LNCaP clone FGC (cell line): ENCODE measurements around the gene MYO10.
"Not testable (repeated sequence)": the region's sequence is repeated elsewhere in the genome, so short reads cannot be mapped to it uniquely, and the experiment has no call there.

ENCODE experiments used
- DNase-seq: peaks from one replicate; pipeline ENCODE4 v3.0.0-alpha.2; 2011; ENCODE audit warnings: low read depth
- H3K4me3 ChIP-seq: 2 replicates; pipeline ENCODE4 v1.5.1; 2011; ENCODE audit warnings: mild to moderate bottlenecking, low read depth, low read length, control low read depth
- CTCF ChIP-seq: IDR thresholded peaks from 2 replicates; pipeline ENCODE4 v1.5.1; 2012; ENCODE audit warnings: mild to moderate bottlenecking; ENCODE audit not compliant: control insufficient read depth, insufficient read depth; ENCODE audit errors: extremely low read depth

Gene MYO10

GRCh38 chr5:16744164-16744880 lies 191.8 kb downstream of the MYO10 start:
- H3K4me3 ChIP-seq, result no peak overlapping the region
- DNase-seq, result no peak
- TF ChIP-seq CTCF, result no peak

DNA sequence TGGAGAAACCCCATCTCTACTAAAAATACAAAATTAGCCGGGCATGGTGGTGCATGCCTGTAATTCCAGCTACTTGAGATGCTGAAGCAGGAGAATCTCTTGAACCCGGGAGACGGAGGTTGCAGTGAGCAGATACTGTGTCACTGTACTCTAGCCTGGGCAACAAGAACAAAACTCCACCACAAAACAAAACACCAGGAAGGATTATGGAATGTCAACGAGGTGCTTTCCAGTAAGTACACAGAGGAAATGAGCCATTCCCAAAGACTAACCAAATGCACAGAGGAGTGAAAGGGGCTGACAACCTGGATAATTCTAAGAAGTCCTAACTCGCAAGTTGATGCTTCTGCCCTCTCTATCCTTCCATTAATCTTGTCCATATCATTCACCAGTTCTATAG lies 193.2 kb downstream of the MYO10 start:
- TF ChIP-seq CTCF, result no peak
- DNase-seq, result no peak

DNA sequence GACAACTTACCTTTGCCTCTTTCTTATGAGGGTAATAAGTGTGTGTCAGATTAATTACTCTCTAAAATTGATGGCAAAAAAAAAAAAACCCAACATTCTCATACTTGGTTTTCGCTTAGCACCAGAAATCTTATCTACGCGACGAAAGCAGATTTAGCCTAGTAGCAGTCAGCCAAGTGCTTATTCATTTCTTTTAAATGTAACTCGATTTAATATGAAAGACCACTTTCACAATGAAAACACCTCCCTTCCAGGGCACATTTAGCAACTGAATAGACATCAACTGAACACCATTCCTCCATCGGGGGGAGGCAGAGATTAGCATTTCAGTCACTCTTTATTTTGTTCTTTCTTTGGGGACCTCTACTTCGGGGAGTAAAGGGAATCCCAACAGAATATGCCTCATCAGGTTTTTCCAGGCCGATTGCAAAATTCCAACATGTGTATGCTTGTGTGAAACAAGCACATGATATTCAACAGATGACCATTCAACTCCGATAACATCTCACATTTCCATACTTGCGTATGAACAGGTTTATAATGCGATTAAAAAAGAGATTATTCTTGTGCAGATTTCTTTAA lies 195.2 kb downstream of the MYO10 start:
- DNase-seq, result no peak
- no peak overlapping the region for H3K4me3 ChIP-seq
- 0 out of 2 replicates have a peak, but pooled peaks have one; percentile 11 for TF ChIP-seq CTCF

More for the DNA sequence above, 193.2 kb downstream of the MYO10 start:
- H3K4me3 ChIP-seq, result no peak overlapping the region

DNA sequence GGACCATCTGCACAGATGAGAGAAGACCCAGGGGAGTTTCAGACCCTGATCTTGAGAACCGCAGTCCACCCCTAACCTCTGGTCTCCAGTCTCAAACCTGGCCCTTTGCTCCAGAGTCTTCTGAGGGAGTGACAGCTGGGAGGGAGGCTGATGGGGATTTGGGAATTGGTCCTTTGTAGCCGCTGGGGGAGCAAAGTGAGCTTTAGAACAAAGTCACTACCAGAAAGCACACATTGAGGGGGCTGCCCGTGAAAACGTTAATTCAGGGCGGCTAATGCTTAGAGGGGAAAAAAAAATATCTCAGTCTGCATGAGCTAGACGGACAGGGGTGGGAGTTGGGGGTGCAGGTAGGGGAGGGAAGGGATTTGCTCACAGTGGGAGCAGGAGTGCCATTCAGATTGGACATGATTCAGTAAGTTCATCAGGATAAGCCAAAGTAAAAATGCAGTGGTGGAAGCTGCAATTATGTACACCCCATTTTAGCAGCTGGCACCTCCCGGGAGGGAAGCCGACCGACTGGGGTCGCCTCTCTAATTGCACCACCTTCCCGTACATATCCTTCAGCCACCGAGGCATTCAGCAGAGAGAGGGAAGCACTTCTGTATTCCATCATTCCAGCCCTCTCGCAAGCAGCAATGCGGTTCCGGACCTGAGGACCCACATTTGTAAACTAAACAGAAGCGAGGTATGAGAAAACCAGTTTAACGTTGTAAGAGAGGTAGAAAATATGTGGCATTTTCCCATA lies 195.8 kb downstream of the MYO10 start:
- no peak overlapping the region for H3K4me3 ChIP-seq
- no peak for DNase-seq
- TF ChIP-seq CTCF, result no peak

- H3K4me3 ChIP-seq, DNase-seq: not testable (repeated sequence)
Observed at GRCh38 chr5:16738393-16738792, 197.7 kb downstream of the MYO10 start.

DNA sequence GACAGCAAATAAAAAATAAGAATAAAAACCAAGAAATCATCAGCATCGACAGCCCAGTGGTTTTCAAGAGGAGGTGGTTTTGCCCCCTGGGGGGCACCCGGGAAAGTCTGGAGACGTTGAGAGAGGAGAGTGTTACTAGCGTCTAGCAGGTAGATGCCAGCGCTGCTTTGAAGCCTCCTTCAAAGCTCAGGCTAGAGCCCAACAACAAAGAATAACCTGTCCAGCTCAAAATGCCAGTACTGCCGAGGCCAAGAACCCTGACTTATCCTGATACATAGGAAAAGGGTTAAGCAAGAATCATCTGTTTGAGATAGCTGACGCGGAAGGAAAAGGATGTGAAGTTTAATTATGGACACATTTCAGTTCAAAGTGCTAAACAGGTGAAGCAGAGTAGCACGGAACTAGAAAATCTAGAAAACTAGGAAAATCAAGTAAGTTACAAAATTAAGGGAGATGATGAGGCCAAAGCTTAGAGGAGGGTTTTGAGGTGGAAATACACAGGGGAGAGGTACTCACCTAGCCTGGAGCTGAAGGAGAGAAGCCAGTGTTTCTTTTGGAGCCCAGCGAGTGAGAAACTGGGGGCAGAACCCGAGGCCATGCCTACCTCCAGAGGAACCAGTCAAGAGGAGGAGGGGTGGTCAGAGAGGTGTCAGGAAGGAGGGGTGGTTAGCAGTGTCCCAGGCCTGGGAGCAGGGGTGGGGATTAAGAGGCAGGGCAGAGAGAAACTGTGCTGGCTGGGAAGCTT lies 198.3 kb downstream of the MYO10 start:
- no peak for TF ChIP-seq CTCF
- DNase-seq, result no peak
- no peak overlapping the region for H3K4me3 ChIP-seq

DNA sequence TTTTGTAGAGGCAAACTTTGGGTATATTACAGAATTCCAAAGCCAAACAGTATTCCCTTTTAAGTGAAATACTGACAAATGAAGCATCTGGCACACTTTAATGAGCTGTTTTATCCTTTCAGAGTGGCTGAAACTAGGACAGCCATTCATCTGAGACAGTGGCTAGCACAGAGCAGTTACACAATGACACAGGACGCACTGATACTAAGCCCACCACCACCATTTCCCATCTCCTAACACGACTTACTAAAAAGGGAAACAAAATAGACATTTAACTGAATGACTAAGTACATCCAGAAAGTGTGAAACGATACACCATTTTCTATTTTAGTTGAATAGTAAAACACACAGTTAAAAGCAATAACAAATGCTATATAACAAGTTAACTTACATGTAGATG lies 198.9 kb downstream of the MYO10 start:
- TF ChIP-seq CTCF, result no peak
- no peak overlapping the region for H3K4me3 ChIP-seq
- DNase-seq, result no peak
